Right renal cortex interstitium (tissue), 3 donors: Measurements from ENCODE around the gene MDFI. TPM values are rescaled to one million over a fixed set of nuclear protein-coding genes. Genes with fewer than 3 reads are reported as not detected.

ENCODE experiments used
- DNase-seq, 3 donors: peaks; one replicate each; pipeline ENCODE4 v3.0.0-alpha.2; 2013; ENCODE audit warnings: low read depth in 3 of 3, low spot score in 2 of 3
- polyA plus RNA-seq, 3 donors: library from polyadenylated mRNA; unstranded; fragments of 120-200 nt; gene quantifications; one replicate each; pipeline ENCODE4 v1.2.1, GENCODE V29; 2013; ENCODE audit not compliant: insufficient read length in 3 of 3

MDFI gene
- polyA plus RNA-seq, 3 donors: 32.0 to 37.5 (median 35.3) TPM

DNA sequence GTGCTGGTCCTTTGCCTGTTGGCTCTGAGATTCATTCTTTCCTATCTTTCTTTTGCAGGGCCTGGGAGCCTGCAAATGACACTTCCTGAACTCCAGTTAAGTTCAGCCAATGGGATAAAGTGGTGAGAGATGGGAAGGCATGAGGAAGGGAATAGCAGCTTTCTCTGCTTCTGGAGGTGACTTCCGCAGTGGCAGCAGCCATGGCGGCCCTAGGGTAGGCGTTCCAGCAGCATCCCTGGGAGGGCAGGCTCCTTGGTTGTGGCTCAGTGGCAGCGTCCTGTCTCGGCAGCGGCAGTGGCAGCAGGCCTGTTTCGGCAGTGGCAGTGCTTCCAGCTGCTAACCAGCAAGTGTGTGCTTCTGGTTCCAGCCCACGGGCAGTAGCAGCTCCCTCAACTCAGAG, 7.3 kb upstream of the MDFI start:
- DNase-seq: no peak

DNA sequence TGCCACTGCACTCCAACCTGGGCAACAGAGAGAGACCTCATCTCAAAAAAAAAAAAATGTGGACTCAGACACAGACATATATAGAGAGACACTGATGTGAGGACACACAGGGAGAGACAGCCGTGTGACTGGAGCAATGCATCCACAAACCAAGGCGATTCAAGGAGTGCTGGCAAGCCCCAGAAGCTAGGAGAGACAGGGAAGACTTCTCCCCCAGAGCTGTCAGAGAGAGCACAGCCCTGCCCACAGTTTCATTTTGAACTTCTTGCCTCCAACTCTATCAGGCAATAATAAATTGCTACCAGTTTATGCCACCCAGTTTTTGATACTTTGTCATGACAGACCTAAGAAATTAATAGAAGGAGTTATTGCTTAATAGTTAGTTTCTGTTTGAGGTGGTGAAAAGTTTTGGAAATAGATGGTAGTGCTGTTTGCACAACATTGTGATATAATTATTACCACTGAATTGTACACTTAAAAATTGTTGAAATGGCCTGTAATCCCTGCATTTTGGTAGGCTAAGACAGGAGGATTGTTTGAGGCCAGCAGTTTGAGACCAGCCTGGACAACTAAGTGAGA, 5.1 kb upstream of the MDFI start:
- DNase-seq: no peak

DNA sequence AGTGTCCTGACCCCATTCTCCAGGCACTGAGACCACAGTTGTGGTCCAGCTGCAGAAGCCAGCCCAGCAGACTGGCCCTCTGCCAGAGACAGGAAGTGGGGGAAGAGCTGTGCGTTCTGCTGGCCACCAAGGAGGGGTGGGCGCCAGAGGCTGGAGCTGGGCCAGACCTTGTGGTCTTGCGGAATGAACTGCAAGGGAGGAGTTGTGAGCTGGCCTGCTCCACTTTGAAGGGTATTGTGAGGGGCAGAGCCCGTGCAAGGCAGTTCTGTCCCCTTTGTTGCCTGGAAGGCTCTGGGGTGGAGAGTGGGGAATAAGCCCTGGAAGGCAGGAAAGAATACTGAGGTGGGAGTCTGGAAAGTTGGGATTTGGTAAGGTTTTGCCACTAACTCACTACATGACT, 3.6 kb upstream of the MDFI start:
- no peak for DNase-seq

DNA sequence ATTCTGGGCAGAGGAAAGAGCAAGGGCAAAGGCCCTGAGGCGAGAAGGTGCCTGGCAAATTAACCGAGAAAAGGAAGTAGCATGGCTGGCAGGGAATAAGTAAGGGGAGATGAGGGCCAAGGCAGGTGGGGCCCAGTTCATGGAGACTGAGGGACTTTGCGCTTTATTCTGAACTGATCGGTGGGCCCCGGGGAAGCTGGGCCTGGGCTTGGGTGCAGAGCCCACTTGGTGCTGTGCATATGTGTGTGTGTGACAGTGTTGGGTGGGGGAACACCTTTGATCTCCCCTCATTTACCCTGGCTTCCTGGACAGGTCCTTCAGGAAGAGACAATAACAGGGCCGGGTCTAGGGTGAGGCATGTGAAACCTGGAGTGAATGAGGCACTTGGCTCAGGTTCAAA, 2.9 kb upstream of the MDFI start:
- DNase-seq: no peak

DNA sequence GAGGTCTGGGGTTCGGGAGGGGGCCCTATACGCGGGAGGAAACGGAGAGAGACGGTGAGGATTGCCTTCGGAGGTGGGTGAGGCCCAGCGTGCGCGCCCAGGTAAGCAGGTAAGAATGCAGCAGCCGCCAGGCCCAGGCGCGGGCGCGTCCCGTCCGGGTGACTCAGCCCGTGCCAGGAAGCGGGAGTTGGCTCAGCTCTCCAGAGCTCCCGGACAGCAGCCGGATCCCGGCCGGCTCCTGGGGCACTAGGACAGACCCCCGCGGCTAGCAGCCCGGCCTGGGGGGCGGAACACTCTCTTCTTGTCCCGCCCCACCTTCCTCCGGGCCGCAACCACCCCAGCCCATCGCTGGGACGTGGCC, 1.5 kb upstream of the MDFI start:
- DNase-seq: no peak

DNA sequence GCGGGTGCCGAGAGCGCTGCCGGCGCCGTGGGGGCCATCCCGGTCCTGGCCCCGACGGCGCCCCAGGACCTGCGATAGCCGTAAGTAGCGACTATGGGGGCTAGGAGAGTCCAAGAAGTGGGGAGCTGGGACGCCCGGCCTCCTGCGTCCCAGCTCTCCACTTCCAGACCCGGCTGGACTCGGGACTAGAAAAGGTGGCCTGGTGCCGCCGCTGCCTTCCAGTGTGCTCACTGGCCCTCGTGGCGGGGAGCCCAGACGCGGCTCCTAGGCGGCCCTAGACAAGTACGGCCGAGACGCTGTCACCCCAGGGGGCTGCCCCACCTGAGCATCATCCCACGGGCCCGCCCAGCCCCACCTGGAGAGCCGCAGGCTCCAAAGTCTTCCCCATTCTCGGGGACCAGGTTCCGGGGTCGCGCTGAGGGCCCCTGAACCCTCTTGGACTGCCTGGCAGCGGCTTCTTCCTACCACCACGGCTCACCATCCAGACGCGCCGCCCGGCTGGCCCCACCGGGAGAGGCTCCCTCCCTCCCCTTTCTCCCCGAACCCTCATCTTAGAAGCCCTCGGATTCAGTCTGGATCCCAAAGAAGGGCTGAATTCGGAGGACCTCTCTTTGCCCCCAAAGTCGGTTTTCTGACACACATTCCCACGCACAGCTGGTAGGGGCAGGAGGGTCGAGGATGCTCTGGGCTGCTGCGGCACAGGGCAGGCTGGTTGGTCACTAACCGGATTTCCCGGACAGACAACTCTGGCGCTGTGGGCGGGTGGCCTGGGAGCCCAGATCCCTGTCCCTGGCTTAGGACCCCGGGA, 870 bp upstream of the MDFI start:
- DNase-seq: no peak

DNA sequence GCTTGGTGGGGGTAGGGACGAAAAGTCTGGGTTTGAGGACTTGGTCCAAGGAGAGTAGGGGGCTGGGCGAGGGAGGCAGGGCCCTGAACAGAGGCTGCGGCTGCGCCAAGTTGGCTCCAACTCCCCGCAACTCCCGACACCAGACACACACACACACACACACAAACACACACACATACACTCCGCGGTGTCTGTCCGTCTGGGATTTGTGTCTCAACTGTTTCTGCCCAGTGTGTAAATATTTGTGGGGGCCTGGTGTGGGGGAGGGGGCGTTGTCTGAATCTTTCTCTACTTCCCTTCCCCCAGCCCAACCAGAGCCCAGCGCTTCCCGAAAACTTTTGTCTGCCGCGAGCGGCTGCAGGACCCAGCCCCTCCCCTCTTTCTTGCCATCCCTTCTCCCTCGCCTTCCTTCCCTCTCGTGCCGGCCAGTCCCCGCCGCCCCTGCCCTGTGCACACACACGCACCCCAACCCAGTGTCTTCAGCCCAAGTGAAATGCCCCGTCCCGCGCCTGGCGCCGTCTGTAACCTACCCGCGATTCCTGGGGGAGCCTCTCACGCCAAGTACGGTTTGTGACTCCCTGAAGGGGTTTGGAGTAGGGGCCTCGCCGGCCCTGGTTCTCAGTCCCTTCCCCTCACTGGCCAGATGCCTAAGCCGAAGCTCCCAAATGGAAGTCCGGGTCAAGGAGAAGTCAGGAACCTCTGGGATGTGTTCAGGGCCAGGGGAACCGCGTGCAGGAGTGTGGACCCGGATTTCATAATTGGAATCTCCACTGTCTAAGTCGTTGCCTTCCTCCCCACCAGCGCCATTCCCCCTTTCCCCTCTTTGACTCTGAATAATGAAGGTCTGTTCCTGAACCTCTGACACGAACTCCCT, 904 bp downstream of the MDFI start:
- DNase-seq: no peak

DNA sequence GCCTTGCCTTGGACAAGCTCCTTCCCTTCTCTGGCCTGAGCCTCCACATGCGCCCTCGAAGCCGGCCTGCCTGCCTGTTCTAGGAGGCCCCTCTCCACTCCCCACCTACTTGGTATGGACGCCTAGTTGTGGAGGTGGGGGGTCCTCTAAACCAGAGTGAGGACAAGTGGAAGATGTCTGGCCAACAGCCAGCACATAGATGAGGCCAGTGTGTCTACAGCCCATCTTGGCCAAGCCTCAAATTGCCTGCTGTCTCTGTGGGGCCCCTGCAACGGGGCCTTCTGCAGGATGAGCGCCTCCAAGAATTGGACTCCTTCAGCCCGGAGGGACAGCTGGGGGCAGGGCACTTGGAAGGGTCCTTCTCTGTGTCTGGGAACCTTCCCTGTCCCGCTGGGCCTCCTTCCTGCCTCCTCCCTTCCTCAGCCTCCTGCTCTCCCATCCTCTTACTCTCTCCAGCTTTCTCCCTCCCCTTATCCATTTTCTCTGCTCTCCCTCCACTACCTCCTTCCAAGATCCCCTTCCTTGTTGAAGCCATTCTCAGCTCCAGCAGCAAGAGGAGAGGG, 1.6 kb downstream of the MDFI start:
- DNase-seq: no peak

DNA sequence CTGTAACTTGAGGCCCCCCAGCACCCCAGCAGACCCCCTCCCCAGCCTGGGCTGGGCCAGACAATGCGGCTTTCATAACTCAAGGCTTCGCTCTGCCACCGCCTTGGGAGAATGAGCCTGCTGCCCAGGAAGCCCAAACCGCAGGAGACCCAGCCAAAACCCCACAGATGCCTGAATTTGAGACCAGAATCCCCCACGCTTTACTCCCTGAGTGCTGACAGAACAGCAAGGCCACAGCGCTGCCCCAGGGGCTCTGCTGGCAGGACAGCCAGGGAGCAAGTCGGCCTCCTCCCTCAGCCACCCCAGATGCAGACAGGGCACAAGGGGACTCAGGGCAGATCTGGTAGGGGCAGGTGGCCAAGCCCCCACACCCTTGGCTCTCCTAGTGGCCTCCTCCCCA, 2.2 kb downstream of the MDFI start:
- no peak for DNase-seq

DNA sequence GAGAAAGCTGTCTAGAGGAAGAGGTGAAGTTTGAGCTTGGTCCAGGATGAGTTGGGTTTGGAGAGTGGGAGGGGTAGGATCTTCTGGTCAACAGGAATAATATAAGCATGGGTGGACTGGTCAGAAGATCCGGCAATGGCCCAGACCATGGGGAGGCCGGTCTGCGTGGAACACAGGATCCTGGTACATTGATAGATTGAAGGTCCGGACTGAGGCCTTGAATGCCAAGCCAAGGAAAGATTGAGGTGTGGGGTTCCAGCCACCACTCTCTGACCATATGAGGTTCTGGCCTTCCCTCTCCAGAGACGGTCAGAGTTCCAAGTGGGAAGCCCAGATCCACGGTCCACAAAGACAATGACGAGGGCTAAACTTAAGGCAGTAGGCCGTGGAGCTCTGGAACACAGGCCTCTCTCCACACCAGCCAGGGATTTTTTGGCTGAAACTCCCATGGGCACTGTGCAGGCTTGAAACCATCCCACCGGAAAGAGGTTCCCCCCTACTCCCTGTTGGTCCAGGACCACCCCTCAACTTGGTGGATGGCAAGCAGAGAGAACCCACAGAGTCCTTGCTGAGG, 3.2 kb downstream of the MDFI start:
- DNase-seq: no peak

DNA sequence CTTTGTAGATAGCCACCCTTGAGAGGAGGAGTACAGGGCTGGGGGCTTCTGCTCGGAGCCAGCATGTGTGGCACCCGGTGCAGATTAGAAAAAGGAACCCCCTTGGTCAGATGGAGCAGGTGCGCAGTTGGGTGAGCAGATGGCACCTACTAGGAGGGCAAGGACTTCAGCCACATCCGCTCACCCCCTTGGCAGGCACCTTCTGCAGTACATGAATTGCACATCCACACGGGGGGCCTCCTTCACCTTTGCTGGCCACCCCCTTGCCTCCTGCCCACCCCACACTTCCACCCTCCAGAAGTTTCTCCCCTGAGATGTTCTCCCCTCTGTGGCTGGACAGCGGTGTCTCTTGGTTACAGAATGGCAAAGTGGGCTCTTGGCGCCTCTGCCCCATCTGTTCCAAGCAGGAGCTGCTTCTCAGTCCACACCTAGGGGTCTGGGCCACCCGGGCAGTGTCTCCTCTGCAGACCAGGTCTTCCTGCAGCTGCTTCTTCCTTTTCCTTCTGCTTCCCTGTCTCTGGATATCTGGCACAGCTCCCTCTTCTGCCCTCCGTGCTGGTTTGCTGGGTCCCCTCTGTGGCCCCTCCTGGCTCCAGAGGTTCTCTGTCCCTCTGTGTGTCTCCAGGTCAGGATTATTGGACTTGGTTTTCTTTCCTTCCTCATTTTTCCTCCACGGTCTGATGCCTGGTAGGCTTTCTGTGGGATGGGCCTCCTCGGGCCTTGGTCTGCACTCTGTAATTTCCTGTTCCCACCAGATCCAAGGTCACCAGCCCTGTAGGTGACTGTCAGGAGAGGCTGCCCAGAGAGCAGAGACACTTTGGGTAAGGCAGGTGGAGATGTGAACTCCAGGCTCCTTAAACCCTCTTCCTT, 4.1 kb downstream of the MDFI start:
- DNase-seq: no peak

DNA sequence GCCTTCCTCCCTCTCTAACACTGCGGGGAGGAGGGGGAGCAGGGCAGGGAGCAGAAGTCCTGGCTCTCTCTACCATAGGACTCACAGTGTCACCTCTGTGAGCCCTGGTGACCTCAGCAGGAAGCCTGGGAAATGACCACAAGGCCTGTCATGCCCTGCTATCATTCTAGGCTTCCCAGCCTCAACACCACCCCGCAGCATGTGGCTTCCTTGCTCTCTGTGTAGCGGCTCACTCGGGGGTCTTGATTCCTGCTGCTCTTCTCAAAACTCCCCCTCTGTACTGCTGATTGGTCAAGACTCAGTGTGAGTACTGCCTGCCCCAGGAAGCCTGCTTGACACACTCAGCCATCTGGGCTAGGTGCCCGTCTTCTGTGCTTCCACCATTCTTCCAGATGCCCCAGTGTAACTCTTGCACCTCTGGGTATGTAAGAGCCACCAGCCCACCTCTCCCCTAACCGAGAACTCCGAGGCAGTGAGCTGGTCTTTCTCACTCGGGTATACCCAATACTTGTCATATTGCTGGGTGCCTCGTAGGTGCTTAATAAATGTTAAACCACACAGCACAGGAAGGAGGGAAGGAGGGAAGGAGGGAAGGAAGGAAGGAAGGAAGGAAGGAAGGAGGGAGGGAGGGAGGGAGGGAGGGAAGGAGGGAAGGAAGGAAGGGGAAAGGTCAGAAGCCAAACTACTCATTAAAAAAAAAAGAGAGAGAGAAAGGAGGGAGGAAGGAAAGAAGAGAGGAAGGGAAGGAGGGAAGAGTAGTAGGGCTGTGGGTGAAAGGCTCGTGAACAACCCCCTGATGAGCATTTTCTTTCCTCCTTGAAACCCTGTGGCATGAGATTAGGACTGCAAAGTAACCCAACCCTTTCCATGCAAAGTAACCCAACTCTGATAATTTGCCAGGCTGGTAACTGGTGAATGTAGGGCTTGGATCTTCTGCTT, 5.0 kb downstream of the MDFI start:
- no peak for DNase-seq

DNA sequence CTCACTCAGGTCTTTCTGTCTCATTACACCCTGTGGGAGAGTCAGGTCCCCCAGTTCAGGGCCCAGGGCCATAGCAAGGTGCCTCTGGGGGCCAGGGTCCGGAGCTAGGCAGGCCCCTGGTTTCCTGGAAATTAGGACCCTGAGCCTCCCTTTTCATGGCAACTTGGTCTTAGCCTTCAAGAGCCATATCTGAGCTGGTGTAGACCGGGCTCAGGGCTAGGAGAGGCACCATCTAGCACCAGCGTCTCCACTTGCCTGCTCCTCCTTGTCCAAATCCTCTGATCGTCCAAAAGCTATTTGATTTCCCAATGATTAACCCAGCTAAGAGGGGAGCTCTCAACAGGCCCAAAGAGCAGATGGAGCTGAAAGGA, 5.6 kb downstream of the MDFI start:
- DNase-seq: no peak

DNA sequence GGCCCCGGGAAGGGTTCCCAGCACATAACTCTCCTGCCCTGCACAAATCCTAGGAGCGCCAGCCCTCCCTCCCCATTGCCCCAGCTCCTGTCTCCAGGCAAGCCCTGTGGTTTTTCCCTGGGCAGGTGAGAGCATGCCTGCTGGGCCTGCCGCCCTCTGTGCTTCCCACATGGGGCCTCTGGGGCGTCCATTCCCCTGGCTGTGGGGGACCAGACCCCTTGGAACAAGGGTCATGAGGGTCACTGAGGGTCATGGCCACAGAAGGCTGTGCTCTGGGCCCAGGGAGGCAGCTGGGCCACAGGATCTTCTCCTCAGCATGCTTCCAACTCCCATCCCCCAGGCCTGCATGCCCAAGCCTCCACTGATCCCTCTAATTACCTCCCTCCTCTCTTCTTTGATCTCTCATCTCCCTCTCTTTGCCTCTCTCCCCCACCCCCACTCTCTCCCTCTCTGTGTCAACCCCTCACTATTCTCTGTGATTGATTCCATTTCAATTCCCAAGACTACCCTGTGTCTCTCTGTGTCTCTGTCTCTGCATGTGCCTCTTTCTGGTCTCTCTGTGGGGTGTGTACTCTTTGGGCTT, 6.1 kb downstream of the MDFI start:
- no peak for DNase-seq

DNA sequence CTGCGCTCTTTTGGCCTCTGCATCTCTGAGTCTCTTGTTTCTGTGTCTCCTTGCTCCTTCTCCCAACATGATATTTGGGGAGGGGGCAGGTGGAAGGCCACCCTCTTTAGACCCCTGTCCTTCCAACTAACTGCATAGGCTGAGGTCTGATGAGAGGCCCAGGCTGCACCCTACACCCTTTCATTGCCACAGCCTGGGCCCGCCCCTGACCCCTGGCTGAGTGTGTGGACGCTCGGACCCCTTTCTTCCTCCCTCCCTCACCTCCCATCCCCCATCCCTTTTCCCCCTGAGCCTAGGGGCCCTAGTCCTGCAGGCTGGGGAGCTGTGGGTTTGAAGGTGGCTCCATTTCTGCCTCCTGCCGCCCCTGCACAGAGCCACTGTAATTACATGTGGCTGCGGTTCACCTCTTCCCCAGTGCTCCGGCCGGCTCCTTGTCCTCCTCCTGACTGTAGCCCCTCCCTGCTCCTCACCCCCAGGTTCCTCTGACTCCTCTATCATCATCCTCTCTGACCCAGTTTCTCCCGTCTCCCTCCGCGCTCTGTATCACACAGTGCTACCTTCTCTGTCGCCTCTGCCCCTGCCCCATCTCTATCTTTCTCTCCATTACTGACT, 6.8 kb downstream of the MDFI start:
- DNase-seq: no peak

DNA sequence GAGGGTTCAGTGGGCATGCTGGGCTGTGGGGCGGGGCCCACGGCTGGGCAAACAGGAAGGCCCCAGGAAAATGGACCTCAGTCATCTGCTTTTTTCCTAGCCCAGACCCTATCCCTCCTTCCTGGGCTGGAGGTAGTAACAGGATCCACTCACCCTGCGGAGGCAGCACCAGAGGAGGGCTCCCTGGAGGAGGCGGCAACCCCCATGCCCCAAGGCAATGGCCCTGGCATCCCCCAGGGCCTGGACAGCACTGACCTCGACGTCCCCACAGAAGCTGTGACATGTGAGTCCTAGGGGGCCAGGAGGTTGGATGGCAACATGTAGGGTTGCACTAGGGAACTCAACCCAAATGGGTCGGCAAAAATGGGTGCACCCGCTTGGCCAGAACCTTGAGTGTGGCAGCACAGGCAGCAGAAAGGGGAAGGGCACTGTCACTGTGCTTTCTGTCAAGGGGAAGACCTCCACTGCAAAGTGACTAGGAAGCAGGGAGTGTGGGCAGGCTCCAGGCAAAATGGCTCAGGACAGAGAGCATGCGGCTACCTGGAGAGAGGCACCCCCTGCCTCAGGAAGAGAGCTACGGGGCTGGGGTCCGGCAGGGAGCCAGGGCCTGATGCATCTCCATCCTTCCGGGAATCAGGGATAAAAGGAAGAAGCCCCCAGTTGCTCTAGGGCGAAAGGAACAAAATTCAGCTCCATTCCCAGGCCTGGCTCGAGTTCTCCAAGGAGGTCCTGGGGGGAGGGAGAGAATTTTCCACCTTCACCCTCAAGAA, 7.9 kb downstream of the MDFI start:
- no peak for DNase-seq

DNA sequence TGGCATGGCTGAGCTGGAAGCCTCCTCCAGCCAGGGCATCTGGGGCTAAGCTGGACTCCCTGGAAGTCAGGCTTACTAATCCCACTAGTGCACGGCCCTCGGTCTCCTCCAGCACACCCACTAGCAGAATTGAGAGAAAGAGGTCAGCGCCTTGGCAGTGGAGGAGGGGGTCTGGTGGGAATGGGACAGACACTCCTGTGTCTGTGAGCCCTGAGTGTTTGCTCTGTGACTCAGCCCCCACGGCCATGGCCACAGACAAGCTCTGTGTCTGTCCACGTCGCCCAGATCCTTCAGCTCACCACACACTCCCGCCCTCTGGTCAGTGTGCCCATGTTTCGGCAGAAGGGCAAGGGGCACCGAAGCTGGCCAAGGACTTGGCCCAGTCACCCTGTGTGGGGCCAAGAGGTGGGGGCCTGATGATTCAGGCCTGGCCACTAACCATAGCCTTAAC, 8.8 kb downstream of the MDFI start:
- DNase-seq: no peak
